ENCODE measurements around the gene SEMA4D.

Gene SEMA4D

DNA sequence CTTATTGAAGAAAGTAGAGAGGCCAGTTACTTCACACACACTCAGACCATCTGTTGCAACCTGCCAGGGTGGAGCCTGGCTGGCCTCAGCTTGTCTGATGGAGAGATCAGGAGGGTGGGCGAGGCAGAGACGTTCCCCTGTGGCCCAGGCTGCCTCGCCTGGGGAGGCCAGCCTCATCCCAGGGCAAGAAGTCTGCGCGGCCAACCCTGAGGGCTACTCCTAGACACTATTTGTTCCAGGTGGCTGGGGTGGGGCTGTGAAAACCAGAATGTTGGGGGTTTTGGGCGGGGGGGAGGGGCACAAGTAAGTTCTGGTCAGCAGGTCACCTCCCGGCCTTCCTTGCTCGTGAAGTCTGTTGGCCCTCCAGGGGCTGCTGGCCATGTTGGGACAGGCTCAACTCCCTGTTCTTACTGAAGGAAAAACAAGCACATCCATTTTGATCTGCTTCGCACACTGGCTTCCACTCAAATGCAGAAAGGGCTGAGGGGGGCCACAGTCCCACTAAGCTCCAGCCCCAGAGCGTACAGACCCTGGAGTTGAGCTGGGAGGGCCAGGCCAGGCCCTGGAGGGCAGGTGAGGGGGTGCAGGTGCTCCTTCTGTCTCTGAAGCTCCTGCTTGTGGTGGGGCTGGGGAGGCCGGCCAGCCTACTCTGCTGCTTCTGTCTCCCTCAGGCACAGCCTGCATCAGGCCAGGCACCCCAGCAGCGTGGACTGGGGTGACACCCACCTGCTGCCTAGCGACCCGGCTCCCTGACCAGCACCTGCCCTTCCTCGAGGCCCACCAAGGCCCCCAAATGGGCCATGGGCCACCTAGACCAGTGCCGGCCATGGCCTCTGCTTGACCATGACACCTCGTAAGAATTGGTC is 133.0 kb downstream of the SEMA4D start:
- Mint-ChIP-seq H3K27me3 (ENCODE audit: low read depth, poor library complexity) (no peaks in the 10 kb centered on the region), H3K4me1 (peaks cover 8% of the 10 kb centered on the region), H3K27ac (no peak overlapping the region), H3K4me3 (no peak overlapping the region), H3K36me3 (ENCODE audit: low read depth) (peaks cover 17% of the 10 kb centered on the region), H3K9me3 (no peaks in the 10 kb centered on the region)
- TF ChIP-seq, protein P1, sequence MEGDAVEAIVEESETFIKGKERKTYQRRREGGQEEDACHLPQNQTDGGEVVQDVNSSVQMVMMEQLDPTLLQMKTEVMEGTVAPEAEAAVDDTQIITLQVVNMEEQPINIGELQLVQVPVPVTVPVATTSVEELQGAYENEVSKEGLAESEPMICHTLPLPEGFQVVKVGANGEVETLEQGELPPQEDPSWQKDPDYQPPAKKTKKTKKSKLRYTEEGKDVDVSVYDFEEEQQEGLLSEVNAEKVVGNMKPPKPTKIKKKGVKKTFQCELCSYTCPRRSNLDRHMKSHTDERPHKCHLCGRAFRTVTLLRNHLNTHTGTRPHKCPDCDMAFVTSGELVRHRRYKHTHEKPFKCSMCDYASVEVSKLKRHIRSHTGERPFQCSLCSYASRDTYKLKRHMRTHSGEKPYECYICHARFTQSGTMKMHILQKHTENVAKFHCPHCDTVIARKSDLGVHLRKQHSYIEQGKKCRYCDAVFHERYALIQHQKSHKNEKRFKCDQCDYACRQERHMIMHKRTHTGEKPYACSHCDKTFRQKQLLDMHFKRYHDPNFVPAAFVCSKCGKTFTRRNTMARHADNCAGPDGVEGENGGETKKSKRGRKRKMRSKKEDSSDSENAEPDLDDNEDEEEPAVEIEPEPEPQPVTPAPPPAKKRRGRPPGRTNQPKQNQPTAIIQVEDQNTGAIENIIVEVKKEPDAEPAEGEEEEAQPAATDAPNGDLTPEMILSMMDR (IDR thresholded peaks at IDR 0.05): no peak
- no peak for DNase-seq

DNA sequence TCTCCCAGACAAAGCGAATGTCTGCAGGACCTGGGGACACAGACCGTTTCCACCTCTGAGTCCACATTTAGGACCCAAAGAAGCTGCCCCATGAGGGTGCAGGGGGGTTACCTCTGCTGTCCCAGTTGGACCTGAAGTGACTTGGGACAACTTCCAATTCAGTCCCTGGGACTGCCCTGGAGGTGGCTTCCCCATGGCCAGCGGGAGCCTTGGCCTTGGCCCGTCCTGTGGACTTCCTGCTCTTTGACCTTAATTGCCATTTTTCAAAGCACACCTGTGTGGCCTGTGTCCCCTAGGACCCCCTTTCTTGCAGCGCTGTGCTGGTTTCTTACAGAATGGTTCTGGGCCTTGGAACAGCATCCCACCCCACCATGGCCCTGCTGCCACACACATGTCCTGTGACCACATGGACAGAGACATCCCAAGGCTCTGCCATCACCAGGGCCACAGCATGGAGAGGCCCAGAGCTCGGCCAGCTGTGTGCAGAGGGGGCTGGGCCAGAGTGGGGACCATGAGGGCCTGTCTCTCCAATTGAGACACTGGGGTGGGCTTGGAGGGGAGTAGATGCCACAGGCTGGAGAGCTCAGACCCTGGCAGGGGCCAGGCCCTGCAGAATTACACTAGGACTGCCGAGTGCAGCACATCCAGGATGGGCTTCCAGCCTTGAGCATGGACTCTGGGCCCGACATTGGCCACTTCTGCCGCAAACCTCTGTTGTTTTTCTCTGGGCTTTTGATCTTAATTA is 133.8 kb downstream of the SEMA4D start:
- DNase-seq: no peak
- no peak overlapping the region for H3K4me3 Mint-ChIP-seq

DNA sequence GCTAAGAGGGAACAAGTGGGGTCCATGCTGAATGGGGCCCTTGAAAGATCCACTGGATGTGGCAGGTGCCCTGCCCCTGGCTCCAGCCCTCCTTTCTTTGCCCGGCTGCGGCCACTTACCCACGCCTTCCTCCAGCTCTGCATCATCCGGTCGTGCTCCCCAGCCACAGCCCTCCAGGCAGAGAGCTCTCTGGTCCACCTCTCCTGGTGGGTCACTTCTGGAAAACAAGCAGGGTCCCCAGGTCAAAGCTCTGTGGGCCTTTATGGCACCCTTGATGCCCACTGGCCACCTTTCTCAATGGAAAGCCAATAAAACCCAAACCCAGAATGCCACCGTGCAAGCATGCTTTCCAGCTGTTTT is 134.6 kb downstream of the SEMA4D start:
- no peak for DNase-seq
- Mint-ChIP-seq H3K4me1 (peaks cover 8% of the 10 kb centered on the region), H3K9me3 (no peaks in the 10 kb centered on the region), H3K27me3 (ENCODE audit: low read depth, poor library complexity) (no peaks in the 10 kb centered on the region), H3K36me3 (ENCODE audit: low read depth) (peaks cover 27% of the 10 kb centered on the region), H3K27ac (no peak overlapping the region), H3K4me3 (no peak overlapping the region)
- TF ChIP-seq, protein P1 (IDR thresholded peaks at IDR 0.05): no peak

More for the DNA sequence above, 133.8 kb downstream of the SEMA4D start:
- TF ChIP-seq, protein P1 (IDR thresholded peaks at IDR 0.05): no peak
- H3K27ac Mint-ChIP-seq: no peak overlapping the region
- no peaks in the 10 kb centered on the region for H3K27me3 Mint-ChIP-seq (ENCODE audit: low read depth, poor library complexity)
- peaks cover 20% of the 10 kb centered on the region for H3K36me3 Mint-ChIP-seq (ENCODE audit: low read depth)
- peaks cover 8% of the 10 kb centered on the region for H3K4me1 Mint-ChIP-seq
- no peaks in the 10 kb centered on the region for H3K9me3 Mint-ChIP-seq

DNA sequence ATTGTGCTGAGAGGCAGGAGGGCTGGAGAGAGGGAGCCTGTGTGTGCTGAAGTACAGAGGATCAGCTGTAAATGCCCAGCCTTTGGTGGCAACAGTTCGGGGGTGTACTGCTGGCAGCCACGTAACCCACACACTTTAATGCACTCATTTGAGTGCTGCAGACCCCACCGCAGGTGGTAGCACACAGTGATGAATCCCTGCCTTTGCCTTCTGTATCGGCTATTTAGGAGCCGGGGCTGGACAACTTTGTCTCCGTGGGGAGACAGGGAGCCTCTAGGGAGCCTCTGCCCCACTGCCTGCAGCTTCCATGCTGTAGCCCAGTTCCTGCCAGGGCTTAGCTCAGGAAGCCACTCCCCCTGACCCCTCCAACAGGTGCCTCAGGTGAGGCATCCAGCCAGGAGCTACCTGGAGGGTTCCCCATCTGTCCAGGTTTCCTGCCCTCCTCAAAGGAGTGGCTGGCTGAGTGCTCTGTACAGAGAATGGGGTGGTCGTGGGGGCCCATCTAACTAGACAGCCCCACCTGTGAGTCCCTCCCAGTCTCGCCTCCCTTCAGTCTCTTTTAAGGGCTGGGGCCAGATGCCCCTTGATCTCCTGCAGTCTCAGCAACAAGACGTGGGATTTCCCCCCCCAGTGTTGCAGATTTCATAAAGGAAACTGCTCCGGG is 135.1 kb downstream of the SEMA4D start:
- H3K27ac Mint-ChIP-seq: no peak overlapping the region
- TF ChIP-seq, protein P1 (IDR thresholded peaks at IDR 0.05): no peak
- H3K9me3 Mint-ChIP-seq: no peaks in the 10 kb centered on the region

DNA sequence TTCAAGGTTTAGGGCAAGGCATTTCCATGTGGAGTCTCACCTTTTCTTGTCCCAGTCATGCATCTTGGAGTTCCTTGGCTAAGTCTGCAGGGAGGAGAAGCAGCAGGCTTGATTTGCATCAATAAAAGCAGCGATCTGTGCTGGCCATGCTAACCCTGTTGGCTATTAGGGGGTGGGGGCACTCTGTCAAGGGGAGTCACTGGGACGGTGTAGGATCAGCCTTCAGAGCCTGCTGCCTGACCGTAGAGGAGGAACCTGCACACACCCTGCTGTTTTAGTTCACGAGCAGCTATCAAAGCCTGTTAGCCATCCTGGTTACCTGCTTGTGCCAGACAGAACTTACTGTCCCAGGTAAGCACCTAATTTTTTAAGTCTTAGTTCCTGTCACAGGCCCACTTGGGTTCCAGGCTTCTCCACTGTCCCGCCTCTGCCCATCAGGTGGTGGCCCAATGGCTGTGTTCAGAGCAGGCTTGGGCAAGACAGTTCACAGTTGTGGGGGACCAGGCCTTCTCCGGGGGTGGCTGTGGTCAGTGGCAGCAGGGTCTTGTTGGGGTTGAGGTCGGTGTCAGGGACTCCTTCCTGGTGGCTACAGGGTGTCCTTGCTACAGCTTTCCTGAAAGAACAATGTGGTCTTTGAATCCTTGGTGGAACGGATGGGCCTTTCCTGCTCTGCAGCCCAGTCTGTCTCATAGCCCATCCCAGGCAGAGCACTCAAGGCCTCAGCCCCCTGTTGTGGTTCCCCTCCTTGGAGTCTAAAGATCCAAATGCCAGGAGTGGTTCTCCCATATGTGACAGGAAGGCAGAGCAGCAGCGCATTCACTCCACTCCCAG is 135.9 kb downstream of the SEMA4D start:
- Mint-ChIP-seq H3K27ac (no peak overlapping the region), H3K9me3 (no peaks in the 10 kb centered on the region), H3K27me3 (ENCODE audit: low read depth, poor library complexity) (no peaks in the 10 kb centered on the region), H3K36me3 (ENCODE audit: low read depth) (peaks cover 38% of the 10 kb centered on the region), H3K4me1 (peaks cover 8% of the 10 kb centered on the region), H3K4me3 (no peak overlapping the region)
- DNase-seq: no peak
- TF ChIP-seq, protein P1 (IDR thresholded peaks at IDR 0.05): no peak

More for the DNA sequence above, 135.1 kb downstream of the SEMA4D start:
- no peak overlapping the region for H3K4me3 Mint-ChIP-seq
- no peak for DNase-seq
- peaks cover 30% of the 10 kb centered on the region for H3K36me3 Mint-ChIP-seq (ENCODE audit: low read depth)
- H3K4me1 Mint-ChIP-seq: peaks cover 8% of the 10 kb centered on the region
- H3K27me3 Mint-ChIP-seq (ENCODE audit: low read depth, poor library complexity): no peaks in the 10 kb centered on the region

Data from nephron progenitor cell (in vitro differentiated cells).